CD4-positive, CD25-positive, alpha-beta regulatory T cell (primary cell): ENCODE data around the gene MESP2. TPM values are rescaled to one million over a fixed set of nuclear protein-coding genes. Genes with fewer than 3 reads are reported as not detected.

Source experiments
- ATAC-seq, 2 donors: fragments of 150-1000 bp; cut with Tn5 transposase; one replicate each; pipeline ENCODE4 v1.10.0; 2021; ENCODE audit warnings: low read depth in 2 of 2, moderate number of reproducible peaks in 2 of 2, moderate library complexity in 1 of 2
- DNase-seq, 3 donors: peaks; one replicate each; pipeline versions ENCODE4 v3.0.0 to v3.0.0-alpha.2; 2012 to 2022; ENCODE audit warnings: mixed read lengths in 1 of 3
- H3K27ac ChIP-seq: one replicate; pipeline ENCODE4 v1.7.0; 2013; ENCODE audit warnings: mild to moderate bottlenecking, low read length; ENCODE audit not compliant: insufficient read depth, poor library complexity, severe bottlenecking
- H3K27me3 ChIP-seq: one replicate; pipeline ENCODE4 v1.7.0; 2013; ENCODE audit warnings: low read length; ENCODE audit not compliant: control insufficient read depth, insufficient read depth
- H3K36me3 ChIP-seq: one replicate; pipeline ENCODE4 v1.7.0; 2013; ENCODE audit warnings: mild to moderate bottlenecking, low read length, moderate library complexity; ENCODE audit not compliant: control insufficient read depth, insufficient read depth
- H3K4me1 ChIP-seq: 2 replicates; pipeline ENCODE4 v1.7.0; 2013; ENCODE audit warnings: mild to moderate bottlenecking, low read length; ENCODE audit not compliant: insufficient read depth, control insufficient read depth, poor library complexity, severe bottlenecking
- H3K4me3 ChIP-seq: one replicate; pipeline ENCODE4 v1.7.0; 2013; ENCODE audit warnings: low read depth, mild to moderate bottlenecking, low read length, moderate library complexity
- H3K9me3 ChIP-seq, 2 experiments: 1 replicate in 1 of 2; 2 replicates in 1 of 2; pipeline ENCODE4 v1.7.0; 2013; ENCODE audit warnings: low read length in 2 of 2, mild to moderate bottlenecking in 1 of 2, moderate library complexity in 1 of 2; ENCODE audit not compliant: control insufficient read depth in 2 of 2
- H3K27ac Mint-ChIP-seq, 3 donors: one replicate each; pipeline ENCODE4 v1.8.0; 2020 to 2022; ENCODE audit warnings: mild to moderate bottlenecking in 3 of 3, mixed read lengths in 3 of 3, moderate library complexity in 2 of 3
- H3K27me3 Mint-ChIP-seq: one replicate; pipeline ENCODE4 v1.8.0; 2022; ENCODE audit warnings: mild to moderate bottlenecking, mixed read lengths
- H3K36me3 Mint-ChIP-seq: one replicate; pipeline ENCODE4 v1.8.0; 2020; ENCODE audit warnings: mixed read lengths
- H3K4me1 Mint-ChIP-seq, 4 donors: one replicate each; pipeline ENCODE4 v1.8.0; 2020 to 2022; ENCODE audit warnings: mixed read lengths in 4 of 4, mild to moderate bottlenecking in 1 of 4
- H3K4me3 Mint-ChIP-seq, 4 donors: one replicate each; pipeline ENCODE4 v1.8.0; 2020 to 2022; ENCODE audit warnings: mild to moderate bottlenecking in 4 of 4, mixed read lengths in 4 of 4, moderate library complexity in 3 of 4
- H3K9me3 Mint-ChIP-seq, 7 donors: one replicate each; pipeline ENCODE4 v1.8.0; 2020 to 2022; ENCODE audit warnings: mixed read lengths in 7 of 7, mild to moderate bottlenecking in 3 of 7, moderate library complexity in 2 of 7
- polyA plus RNA-seq, 4 donors: library from polyadenylated mRNA; unstranded; fragments of 300-500 nt; fragmentation: Illumina TruSeq; gene quantifications; one replicate each; pipeline ENCODE4 v1.2.3, GENCODE V29; 2021
- total RNA-seq: library from RNA; stranded (reverse); gene quantifications from one replicate; pipeline ENCODE4 v1.2.3, GENCODE V29; 2022

The MESP2 gene
- total and polyA plus RNA-seq, 5 donors from 2014 or later, result not detected

DNA sequence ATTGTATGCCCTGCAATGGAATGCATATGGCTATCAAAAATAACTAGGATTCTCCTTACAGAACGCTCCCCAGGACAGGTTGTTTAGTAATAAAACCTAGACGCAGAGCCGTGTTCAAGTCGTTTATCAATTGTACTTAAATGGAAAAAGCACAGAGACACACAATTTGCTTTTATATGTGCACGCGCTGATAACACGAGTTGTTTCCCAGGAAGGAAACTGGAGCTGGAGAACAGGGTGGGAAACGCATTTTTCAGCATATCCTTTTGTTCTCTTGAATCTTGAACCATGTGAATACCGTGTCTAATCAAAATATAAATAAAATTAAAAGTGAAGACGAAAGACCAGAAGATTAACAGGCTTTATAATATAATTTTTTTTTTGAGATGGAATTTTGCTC lies 42.2 kb downstream of the MESP2 start:
- H3K36me3 ChIP-seq, result no peaks in the 10 kb centered on the region
- DNase-seq (no peak), ATAC-seq (no peak)
- H3K27ac Mint-ChIP-seq, result no peak overlapping the region
- H3K9me3 Mint-ChIP-seq, result peaks cover 0 to 13% (median 1%) of the 10 kb centered on the region in 7 donors
- H3K4me1 Mint-ChIP-seq, result peaks cover 0 to 14% (median 0%) of the 10 kb centered on the region in 4 donors
- no peaks in the 10 kb centered on the region for H3K36me3 Mint-ChIP-seq
- H3K9me3 ChIP-seq, result peaks cover 0 to 8% of the 10 kb centered on the region in 2 experiments
- no peak overlapping the region for H3K27ac ChIP-seq
- H3K4me3 ChIP-seq, result no peak overlapping the region
- H3K4me1 ChIP-seq, result peaks cover 13% of the 10 kb centered on the region
- H3K4me3 Mint-ChIP-seq, result no peak overlapping the region
- peaks cover 48% of the 10 kb centered on the region for H3K27me3 Mint-ChIP-seq
- H3K27me3 ChIP-seq, result peaks cover 12% of the 10 kb centered on the region

- peaks cover 0 to 4% (median 1%) of the 10 kb centered on the region in 7 donors for H3K9me3 Mint-ChIP-seq
- ATAC-seq (no peak), DNase-seq (no peak)
- H3K27me3 Mint-ChIP-seq, result peaks cover 31% of the 10 kb centered on the region
- Histone ChIP-seq H3K27ac (no peak overlapping the region), H3K4me3 (no peak overlapping the region), H3K4me1 (no peaks in the 10 kb centered on the region), H3K27me3 (peaks cover 6% of the 10 kb centered on the region), H3K36me3 (no peaks in the 10 kb centered on the region), H3K9me3 (peaks cover 0 to 2% of the 10 kb centered on the region in 2 experiments)
- peak overlapping the region in 1 of 3 donors; percentile 32 for H3K27ac Mint-ChIP-seq
- peaks cover 0 to under 1% (median 0%) of the 10 kb centered on the region in 4 donors for H3K4me1 Mint-ChIP-seq
- no peak overlapping the region for H3K4me3 Mint-ChIP-seq
- H3K36me3 Mint-ChIP-seq, result no peaks in the 10 kb centered on the region
These were observed 44.8 kb downstream of the MESP2 start for GRCh38 chr15:89820666-89821611.

DNA sequence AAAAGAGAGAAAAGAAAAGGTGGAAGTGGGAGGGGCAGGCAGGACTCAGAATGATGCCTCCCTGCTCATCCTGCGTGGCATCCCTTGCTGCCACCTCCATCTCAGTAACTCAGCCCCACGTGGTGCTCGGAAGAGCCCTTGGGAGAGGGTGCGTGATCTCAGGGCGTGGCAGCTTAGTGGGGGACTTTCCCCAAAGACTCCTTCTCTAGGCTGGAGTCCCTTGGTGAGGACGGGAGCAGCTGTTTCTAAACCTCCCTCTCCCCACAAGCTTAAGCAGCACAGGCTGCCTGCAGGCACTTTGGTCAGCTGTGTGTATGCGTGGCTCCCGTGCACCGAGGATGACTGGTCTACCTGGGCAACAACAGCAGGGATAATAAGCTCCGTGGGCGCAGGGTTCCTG lies 45.9 kb downstream of the MESP2 start:
- Mint-ChIP-seq H3K4me3 (no peak overlapping the region), H3K4me1 (no peaks in the 10 kb centered on the region), H3K27me3 (peaks cover 20% of the 10 kb centered on the region), H3K9me3 (peaks cover 0 to 3% (median 0%) of the 10 kb centered on the region in 7 donors), H3K27ac (no peak overlapping the region), H3K36me3 (no peaks in the 10 kb centered on the region)
- ATAC-seq (no peak), DNase-seq (no peak)
- Histone ChIP-seq H3K36me3 (no peaks in the 10 kb centered on the region), H3K9me3 (no peaks in the 10 kb centered on the region), H3K4me3 (no peak overlapping the region), H3K27me3 (peaks cover 4% of the 10 kb centered on the region), H3K27ac (no peak overlapping the region), H3K4me1 (no peaks in the 10 kb centered on the region)

- Histone ChIP-seq H3K9me3 (no peaks in the 10 kb centered on the region), H3K27ac (no peak overlapping the region), H3K4me3 (no peak overlapping the region), H3K36me3 (no peaks in the 10 kb centered on the region), H3K27me3 (peaks cover 4% of the 10 kb centered on the region), H3K4me1 (no peaks in the 10 kb centered on the region)
- Mint-ChIP-seq H3K27ac (no peak overlapping the region), H3K4me1 (no peaks in the 10 kb centered on the region), H3K9me3 (peaks cover 0 to 3% (median 0%) of the 10 kb centered on the region in 7 donors), H3K36me3 (no peaks in the 10 kb centered on the region), H3K4me3 (no peak overlapping the region), H3K27me3 (peaks cover 14% of the 10 kb centered on the region)
- DNase-seq (no peak), ATAC-seq (no peak)
These were observed 46.4 kb downstream of the MESP2 start for GRCh38 chr15:89822611-89822950.

- H3K36me3 ChIP-seq, result no peaks in the 10 kb centered on the region
- no peaks in the 10 kb centered on the region for H3K36me3 Mint-ChIP-seq
- H3K4me1 Mint-ChIP-seq, result no peaks in the 10 kb centered on the region
- ATAC-seq (no peak), DNase-seq (no peak)
- no peak overlapping the region for H3K4me3 Mint-ChIP-seq
- no peaks in the 10 kb centered on the region for H3K9me3 ChIP-seq
- H3K27ac Mint-ChIP-seq, result no peak overlapping the region
- H3K4me3 ChIP-seq, result no peak overlapping the region
- no peak overlapping the region for H3K27ac ChIP-seq
- no peaks in the 10 kb centered on the region for H3K4me1 ChIP-seq
- H3K9me3 Mint-ChIP-seq, result no peaks in the 10 kb centered on the region
- peaks cover 9% of the 10 kb centered on the region for H3K27me3 Mint-ChIP-seq
- H3K27me3 ChIP-seq, result peaks cover 4% of the 10 kb centered on the region
These were observed 47.0 kb downstream of the MESP2 start for GRCh38 chr15:89822951-89823711.

DNA sequence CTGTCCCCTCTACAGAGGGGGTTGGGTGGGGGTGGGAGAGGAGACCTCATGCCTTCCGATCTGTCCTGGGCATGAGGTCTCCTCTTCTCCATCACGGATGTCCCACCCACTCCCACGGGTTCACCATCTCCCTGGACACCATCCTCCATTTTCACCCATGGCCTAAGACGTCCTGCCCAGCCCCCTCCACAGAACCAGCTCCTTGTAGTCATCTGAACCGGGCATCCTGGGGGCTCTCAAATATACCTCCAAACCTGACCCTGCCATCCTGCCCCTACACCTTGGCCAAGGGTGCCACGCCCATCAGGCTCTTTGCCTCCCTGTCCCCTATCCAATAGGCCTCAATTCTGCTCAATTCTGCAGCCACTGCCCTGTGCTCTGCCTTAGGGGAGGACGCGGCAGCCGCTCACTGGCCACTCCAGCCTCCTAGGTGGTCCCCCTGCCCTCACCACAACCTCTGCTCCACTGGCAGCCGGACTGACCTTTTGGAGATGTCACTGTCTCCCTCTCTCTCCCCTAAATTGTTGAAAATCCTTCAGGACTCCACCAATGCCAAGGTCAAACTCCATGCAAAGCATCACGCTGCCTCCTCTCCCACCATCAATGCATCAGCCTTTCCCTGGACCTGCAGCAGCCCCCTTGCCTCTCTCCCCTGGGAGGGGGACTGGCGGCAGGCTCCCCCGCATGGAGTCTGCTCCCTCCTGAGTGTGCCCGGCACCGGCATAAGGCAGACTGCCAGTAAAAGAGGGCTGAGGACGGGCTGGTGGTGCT lies 47.9 kb downstream of the MESP2 start:
- Mint-ChIP-seq H3K9me3 (no peaks in the 10 kb centered on the region), H3K4me3 (no peak overlapping the region), H3K4me1 (no peaks in the 10 kb centered on the region), H3K27me3 (peaks cover 6% of the 10 kb centered on the region), H3K27ac (no peak overlapping the region), H3K36me3 (no peaks in the 10 kb centered on the region)
- no peak for ATAC-seq
- Histone ChIP-seq H3K4me3 (no peak overlapping the region), H3K27ac (no peak overlapping the region), H3K27me3 (peaks cover 4% of the 10 kb centered on the region), H3K36me3 (no peaks in the 10 kb centered on the region), H3K4me1 (no peaks in the 10 kb centered on the region), H3K9me3 (no peaks in the 10 kb centered on the region)
- DNase-seq, result no peak

DNA sequence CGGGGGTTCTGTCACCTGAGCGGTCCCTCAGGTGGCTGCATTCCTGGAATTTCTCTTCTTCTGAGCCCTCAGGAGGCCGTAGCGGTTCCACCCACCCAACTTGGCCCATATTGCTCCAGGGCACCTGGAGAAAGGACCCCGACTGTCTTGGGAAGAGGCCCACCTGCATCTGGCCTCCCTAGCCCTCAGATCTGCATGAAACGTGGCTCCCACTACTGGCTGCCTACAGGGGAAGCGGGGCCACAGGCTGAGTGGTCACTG lies 48.4 kb downstream of the MESP2 start:
- Histone ChIP-seq H3K9me3 (no peaks in the 10 kb centered on the region), H3K4me3 (no peak overlapping the region), H3K4me1 (no peaks in the 10 kb centered on the region), H3K27ac (no peak overlapping the region), H3K36me3 (no peaks in the 10 kb centered on the region), H3K27me3 (peaks cover 4% of the 10 kb centered on the region)
- H3K4me1 Mint-ChIP-seq, result no peaks in the 10 kb centered on the region
- no peaks in the 10 kb centered on the region for H3K9me3 Mint-ChIP-seq
- no peak overlapping the region for H3K27ac Mint-ChIP-seq
- ATAC-seq, result no peak
- no peaks in the 10 kb centered on the region for H3K36me3 Mint-ChIP-seq
- peaks cover under 1% of the 10 kb centered on the region for H3K27me3 Mint-ChIP-seq
- no peak for DNase-seq
- no peak overlapping the region for H3K4me3 Mint-ChIP-seq
